Measurements from ENCODE around the gene NOXA1.
"Not testable (repeated sequence)": the region's sequence is repeated elsewhere in the genome, so short reads cannot be mapped to it uniquely, and the experiment has no call there.

Gene NOXA1

DNA sequence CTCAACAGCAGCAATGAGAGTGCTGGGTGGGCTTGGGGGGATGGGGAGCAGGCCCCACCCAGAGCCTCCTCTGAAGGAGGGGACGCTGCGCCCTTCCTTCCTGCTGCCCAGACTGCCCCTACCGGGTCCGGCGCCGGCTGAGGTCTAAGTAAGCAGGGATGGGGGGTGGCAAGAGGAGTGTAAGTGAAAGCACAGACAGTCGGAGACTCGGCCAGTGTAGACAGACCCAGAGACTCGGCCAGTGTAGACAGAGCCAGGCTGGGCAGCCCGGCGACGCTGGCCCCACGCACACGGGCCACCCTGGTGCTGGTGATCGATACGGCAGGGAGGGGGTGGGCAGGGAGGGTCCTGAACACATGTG is 25.4 kb downstream of the NOXA1 start:
- in situ Hi-C loops (cut with MboI; ENCODE audit: low pct_unique_long_range_greater_than_20kb, low sequenced_read_pairs, unreplicated experiment) = no loop called here
- DNase-seq (ENCODE audit: low spot score) = no peak
- TF ChIP-seq, protein P1, sequence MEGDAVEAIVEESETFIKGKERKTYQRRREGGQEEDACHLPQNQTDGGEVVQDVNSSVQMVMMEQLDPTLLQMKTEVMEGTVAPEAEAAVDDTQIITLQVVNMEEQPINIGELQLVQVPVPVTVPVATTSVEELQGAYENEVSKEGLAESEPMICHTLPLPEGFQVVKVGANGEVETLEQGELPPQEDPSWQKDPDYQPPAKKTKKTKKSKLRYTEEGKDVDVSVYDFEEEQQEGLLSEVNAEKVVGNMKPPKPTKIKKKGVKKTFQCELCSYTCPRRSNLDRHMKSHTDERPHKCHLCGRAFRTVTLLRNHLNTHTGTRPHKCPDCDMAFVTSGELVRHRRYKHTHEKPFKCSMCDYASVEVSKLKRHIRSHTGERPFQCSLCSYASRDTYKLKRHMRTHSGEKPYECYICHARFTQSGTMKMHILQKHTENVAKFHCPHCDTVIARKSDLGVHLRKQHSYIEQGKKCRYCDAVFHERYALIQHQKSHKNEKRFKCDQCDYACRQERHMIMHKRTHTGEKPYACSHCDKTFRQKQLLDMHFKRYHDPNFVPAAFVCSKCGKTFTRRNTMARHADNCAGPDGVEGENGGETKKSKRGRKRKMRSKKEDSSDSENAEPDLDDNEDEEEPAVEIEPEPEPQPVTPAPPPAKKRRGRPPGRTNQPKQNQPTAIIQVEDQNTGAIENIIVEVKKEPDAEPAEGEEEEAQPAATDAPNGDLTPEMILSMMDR (IDR thresholded peaks at IDR 0.05; ENCODE audit: extremely low read depth, insufficient read depth, missing control alignments) = no peak

DNA sequence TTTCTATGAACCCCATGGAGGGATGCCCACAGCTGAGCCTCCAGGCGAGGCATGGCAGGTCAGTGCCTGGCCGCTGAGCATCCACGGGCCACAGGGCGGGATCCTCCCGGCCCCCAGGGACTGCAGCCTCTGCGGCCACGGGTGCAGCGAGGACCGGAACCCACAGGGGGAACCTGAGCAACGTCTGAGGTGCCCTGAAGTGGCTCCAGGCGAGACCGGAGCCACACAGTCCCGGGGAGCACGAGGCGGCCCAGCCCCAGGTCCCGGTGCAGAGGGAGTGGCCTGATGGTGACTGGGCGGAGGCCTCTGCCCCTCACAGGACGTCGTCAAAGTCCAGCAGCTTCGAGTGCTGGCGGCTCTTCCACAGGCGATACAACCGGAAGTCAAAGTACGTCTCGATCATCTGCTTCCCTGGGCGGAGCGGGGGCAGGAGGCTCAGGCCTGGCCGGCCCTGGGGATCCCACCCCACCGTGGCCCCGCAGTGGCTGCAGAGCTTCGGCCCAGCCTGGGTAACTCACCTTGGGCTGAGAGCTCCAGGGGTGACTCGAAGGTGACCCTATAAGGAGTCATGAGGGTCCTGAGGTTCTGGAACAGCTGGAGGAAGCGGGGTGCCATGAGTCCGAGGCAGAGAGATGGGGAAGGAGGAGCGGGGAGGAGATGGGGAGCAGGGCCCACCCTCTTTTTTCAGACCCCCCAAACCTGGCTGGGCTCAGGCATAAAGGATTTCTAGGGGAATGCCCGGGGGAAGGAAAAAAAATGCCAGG is 26.1 kb downstream of the NOXA1 start:
- TF ChIP-seq, protein P1 (IDR thresholded peaks at IDR 0.05; ENCODE audit: extremely low read depth, insufficient read depth, missing control alignments) = no peak
- no peak for DNase-seq (ENCODE audit: low spot score)
- in situ Hi-C loops (cut with MboI; ENCODE audit: low pct_unique_long_range_greater_than_20kb, low sequenced_read_pairs, unreplicated experiment) = no loop called here

DNA sequence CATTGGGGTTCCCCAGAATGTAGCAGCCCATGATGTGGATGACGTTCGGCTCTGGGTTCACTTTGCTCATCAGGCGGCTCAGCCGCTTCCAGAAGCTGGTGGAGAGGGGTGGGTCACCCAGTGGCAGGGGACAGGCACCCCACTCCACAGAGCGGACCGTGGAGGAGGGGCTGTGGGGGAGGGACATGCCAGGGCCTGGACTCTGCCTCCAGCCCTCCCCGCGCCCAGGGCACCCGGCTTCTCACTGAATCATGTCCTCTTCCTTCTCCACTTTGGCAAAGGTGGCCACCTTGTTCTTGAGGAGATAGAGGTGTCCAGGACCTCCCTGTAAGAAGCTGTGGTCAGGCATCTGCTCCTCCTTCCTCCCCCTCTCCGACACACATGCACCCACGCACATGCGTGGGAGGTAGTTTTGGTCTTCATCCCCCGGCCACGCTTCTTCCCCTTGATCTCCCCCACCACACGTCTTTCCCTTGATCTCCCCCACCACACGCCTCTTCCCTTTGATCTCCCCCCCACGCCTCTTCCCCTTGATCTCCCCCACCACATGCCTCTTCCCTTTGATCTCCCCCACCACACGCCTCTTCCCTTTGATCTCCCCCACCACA is 26.8 kb downstream of the NOXA1 start:
- no peak for DNase-seq (ENCODE audit: low spot score)
- TF ChIP-seq, protein P1 (IDR thresholded peaks at IDR 0.05; ENCODE audit: extremely low read depth, insufficient read depth, missing control alignments) = no peak
- in situ Hi-C loops (cut with MboI; ENCODE audit: low pct_unique_long_range_greater_than_20kb, low sequenced_read_pairs, unreplicated experiment) = no loop called here

DNA sequence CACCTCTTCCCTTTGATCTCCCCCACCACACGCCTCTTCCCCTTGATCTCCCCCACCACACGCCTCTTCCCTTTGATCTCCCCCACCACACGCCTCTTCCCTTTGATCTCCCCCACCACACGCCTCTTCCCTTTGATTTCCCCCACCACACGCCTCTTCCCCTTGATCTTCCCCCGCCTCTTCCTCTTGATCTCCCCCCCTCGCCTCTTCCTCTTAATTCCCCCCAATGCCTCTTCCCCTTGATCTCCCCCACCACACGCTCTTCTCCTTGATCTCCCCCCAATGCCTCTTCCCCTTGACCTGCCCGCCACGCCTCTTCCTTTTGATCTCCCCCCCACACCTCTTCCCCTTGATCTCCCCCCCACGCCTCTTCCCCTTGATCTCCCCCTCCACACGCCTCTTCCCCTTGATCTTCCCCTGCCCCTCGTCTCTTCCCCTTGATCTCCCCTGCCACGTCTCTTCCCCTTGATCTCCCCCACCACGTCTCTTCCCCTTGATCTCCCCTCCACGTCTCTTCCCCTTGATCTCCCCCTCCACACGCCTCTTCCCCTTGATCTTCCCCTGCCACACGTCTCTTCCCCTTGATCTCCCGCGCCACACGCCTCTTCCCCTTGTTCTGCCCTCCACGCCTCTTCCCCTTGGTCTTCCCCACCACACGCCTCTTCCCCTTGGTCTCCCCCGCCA is 27.5 kb downstream of the NOXA1 start:
- DNase-seq (ENCODE audit: low spot score); in situ Hi-C loops (cut with MboI; ENCODE audit: low pct_unique_long_range_greater_than_20kb, low sequenced_read_pairs, unreplicated experiment): not testable (repeated sequence)

DNA sequence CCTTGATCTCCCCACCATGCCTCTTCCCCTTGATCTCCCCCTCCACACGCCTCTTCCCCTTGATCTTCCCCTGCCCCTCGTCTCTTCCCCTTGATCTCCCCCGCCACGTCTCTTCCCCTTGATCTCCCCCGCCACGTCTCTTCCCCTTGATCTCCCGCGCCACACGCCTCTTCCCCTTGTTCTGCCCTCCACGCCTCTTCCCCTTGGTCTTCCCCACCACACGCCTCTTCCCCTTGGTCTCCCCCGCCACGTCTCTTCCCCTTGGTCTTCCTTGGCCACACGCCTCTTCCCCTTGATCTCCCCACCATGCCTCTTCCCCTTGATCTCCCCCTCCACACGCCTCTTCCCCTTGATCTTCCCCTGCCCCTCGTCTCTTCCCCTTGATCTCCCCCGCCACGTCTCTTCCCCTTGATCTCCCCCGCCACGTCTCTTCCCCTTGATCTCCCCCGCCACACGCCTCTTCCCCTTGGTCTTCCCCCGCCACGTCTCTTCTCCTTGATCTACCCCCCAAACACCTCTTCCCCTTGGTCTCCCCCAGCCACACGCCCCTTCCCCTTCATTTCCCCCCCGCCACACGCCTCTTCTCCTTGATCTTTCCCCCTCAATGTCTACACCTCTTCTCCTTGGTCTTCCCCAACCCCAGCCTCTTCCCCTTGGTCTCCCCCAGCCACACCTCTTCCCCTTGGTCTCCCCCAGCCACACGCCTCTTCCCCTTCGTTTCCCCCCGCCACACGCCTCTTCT is 28.2 kb downstream of the NOXA1 start:
- DNase-seq (ENCODE audit: low spot score); in situ Hi-C loops (cut with MboI; ENCODE audit: low pct_unique_long_range_greater_than_20kb, low sequenced_read_pairs, unreplicated experiment): not testable (repeated sequence)

DNA sequence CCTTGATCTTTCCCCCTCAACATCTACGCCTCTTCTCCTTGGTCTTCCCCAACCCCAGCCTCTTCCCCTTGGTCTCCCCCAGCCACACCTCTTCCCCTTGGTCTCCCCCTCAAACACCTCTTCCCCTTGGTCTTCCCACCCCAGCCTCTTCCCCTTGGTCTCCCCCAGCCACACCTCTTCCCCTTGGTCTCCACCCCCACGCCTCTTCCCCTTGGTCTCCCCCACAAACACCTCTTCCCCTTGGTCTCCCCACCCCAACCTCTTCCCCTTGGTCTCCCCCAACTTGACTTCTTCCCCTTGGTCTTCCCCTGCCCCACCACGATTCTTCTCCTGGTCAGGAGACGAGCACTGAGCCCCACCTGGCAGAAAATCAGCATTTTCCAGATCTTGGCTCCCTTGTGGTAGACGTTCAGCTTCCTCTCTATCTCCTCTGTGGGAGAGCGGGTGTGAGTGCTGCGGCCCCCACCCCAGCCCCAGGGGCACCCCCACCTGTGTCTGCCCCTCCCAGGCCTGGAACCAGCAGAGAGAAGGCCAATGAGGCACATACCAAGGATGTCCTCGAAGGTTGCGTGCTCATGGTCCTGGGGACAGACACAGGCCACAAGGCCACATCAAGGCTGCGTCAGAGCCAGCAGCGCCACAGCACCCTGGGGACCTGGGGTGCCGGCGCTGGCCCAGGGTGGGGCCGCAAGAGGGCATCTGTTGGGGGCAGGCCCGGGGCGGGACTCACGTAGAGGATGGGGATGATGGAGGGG is 29.0 kb downstream of the NOXA1 start:
- DNase-seq (ENCODE audit: low spot score) = no peak
- in situ Hi-C loops (cut with MboI; ENCODE audit: low pct_unique_long_range_greater_than_20kb, low sequenced_read_pairs, unreplicated experiment) = no loop called here
- TF ChIP-seq, protein P1 (IDR thresholded peaks at IDR 0.05; ENCODE audit: extremely low read depth, insufficient read depth, missing control alignments) = no peak

All from GM13977 (cell line).